NCI-H748 (cell line): ENCODE measurements around the gene PIH1D1.

Experiments used
- DNase-seq: peaks from one replicate; lab custom pipeline; 2025; ENCODE audit not compliant: unreplicated experiment; lab: John Stamatoyannopoulos, UW

The PIH1D1 gene

DNA sequence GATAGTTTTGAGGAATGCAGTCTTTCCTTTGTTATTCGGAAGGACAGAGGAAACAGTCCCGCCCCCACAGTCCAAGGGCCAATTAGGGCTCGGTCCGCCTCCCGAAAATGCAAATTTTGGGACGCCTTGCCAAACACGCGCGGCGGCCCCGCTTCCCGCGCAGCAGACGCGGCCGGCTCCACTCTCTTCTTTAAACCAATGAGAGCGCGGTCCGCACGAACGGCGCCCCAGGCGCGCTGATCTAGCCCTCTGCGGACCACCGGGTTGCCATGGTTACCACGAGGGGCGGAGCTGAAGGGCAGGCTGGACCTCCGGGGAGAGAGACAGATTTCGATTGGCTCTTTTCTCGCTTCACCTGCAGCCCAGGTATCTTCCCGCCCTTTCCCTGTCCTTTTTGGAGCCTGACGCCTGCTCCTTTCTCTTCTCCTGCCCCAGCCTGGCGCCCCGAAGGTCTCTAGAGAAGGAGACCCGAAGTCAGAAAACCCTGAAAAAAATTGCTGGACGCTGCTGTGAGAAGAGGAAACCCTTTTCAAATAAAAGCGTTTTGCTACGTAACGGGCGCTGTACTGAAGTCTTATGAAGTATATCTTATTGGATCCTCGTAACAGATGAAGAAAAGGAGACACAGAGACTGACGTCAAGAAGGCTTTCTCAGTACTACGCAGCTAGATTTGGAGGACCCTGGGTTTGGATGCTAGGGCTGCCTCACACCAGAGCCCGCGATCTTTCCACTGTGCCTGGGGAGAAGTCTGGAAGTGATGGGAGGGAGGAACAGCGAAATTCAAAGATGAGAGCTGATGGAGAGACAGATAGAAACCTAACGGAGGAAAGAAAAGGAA, 30.4 kb downstream of the PIH1D1 start:
- DNase-seq: peak; percentile 100

DNA sequence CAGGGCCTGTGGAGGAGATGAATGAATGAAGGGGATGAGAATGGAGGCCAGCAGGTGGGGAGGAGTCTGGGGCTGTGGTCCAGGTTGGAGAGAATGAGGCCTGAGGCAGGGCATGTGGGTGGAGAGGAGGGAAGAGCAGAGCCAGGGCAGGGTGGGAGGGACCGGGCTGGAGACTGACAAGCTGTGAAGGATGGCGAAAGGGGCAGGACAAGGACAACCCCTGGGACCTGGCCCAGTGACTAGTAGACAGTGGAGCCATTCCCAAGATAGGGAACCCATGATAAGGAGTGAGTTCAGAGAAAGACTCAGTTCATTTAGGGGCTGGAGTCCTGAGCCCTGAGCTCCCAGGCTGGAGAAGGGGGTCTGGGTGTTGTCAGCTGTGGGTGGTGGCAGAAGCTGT, 31.4 kb downstream of the PIH1D1 start:
- DNase-seq: no peak

DNA sequence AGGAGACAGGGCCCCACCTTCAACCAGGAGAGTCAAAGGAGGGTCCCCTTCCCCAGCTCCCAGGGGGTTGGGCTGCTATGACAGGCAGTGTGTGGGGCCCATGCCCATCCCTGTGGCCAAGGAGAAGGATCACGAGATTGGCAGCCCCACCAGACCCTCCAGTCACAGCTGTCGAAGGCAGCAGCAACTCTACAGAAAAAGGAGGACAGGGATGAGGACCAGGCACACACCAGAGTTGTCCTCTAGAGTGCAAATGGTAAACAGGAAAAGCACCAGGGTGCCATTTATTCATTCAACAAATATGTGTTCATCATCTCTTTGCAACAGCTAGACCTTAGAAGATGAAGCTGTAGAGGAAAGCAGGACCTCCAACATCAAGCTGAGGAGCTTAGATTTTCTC, 32.4 kb downstream of the PIH1D1 start:
- no peak for DNase-seq

DNA sequence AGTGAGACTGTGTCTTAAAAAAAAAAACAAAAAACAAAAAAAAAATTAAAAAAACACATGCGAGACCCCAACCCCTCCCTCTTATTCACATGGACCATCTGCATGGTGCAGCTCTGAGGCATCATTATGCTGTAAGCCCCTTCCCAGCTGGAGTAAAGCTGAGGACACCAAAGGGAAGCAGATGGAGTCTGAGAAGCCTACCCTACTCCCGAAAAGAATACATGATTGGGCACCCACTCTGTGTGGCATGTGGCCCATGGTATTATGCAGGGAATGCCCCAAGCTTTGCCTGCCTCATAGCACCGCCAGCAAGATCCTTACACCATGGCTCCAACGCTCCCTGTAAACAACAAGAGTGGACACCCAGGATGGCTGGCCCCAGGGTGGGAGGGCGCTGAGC, 33.1 kb downstream of the PIH1D1 start:
- no peak for DNase-seq

DNA sequence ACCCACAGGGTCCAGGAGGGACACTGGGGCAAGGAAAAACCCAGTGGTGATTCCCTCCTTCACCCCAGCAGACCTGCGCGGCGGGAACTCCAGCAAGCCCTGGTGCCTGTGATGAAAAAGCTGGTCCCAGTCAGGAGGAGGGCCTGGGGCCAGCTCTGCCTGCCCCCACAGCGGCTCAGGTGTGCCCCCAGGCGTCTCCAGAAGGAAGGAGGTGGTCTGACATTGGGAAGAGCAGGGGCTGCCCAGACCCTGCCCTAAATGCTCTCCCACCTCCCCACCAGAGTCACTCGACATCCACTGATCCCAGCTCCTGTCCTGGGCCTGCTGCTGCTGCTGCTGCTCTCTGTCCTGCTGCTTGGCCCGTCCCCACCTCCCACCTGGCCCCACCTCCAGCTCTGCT, 34.5 kb downstream of the PIH1D1 start:
- DNase-seq: no peak

DNA sequence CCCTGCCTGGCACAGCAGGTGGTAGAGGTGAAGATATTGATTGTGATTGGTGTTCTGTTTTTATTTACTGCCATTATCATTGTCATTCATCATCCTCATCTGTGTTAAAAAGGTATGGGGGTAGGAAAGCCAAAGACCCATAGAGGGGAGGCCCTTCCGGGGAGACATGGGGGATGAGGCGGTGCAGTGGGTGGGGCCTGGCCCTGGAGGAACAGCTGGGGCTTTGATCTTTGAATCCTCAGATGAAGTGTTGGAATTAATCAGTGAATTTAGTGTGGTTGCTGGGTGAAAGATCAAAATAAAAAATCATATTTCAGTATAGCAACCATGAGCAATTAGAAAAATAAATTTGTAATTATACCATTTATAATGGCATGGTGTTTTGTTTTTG, 35.8 kb downstream of the PIH1D1 start:
- no peak for DNase-seq

DNA sequence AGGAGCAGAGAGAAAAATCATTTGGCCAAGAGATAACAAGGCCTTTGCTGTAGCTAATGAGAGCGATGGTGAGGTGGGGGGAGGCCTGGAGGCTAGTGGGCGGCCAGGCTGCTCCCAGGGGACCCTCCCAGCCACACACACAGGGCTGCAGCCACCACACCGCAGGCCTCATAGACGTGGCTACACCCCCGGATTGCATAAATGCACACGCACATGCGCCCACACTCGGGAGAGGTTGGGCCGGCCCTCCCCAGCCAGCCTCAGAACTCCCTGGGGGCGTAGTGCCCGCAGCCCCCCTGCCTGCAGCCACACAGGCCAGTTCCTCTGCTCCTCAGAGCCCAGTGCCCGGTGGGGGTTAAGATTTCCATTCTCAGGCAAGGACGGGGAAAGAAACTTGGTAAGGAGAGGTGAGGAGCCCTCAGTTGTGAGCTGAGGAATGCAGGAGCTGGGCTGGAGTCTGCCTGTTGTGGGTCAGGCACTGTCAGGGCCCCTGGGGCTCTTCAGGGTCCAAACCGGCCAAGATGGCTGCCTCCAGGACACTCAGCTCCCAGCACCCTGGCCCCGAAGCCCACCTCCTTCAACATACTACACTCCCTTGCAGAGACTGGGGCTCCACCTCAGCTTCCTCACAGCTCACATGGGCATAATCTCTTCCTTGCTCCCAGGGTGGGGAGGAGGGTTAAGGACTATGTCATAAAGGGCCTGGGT, 36.4 kb downstream of the PIH1D1 start:
- no peak for DNase-seq

DNA sequence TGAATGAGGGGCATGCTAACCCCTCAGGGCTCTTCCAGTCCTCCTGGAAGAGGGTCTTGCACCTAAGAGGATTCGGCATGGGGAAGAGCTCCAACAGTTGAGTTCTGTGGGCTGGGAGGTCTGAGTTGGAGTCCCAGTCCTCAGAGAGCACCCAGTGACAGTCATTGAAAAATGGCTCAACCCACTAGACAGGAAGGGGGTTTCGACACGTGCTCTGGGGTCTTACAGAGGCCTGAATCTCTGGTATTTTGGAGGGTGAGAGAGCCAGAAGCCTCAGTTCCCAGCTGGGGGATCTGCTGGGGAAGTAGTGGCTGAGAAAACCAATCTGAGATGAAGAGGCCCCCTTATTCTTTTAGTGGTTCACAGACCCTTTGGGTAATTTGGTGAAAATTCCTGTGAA, 37.4 kb downstream of the PIH1D1 start:
- no peak for DNase-seq

DNA sequence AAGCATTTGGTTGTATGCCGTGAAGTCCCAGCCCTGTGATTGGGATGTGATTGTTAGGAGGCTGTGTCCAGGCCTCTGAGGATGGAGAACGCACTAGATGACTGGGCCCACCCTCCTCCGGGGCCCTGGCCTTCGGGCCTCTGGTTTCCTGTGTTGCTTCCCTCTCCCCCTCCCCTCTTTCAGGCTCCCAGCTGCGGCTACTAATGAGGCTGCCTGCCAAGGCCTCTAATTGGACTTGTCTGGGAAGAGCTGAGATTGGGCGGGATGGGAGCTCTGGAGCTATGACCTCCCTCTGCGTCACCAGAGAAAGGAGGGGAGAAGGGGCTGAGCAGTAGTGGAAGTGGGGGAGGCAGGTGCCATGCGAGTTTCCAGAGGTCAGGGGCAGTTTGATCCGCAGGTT, 38.3 kb downstream of the PIH1D1 start:
- no peak for DNase-seq

DNA sequence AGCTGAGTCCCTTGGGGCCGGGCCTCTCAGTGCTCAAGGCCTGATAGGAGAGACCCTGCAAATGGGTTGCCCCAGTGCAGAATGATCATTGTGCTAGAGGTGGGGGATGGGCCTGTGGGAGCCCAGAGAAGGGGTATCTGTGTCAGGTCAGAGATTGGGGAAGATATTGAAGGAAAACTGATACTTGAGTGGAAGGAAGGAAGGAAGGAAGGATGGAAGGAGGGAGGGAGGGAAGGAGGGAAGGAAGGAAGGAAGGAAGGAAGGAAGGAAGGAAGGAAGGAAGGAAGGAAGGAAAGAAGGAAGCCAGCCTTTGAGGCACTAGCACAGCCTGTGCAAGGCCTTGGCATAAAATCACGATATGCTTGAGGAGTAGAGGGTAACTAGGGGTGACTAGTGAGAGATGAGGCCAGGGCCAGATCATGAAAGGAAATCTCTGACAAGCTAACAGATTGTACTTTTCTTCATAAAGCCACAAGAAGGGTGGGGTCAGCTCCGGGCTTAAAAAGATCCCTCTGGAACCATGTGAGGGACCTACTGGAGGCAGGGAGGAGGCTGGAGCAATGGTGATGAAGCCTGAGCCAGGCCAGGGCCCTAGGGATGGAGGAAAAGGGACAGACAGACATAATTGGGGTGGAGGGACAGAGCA, 39.8 kb downstream of the PIH1D1 start:
- DNase-seq: no peak

DNA sequence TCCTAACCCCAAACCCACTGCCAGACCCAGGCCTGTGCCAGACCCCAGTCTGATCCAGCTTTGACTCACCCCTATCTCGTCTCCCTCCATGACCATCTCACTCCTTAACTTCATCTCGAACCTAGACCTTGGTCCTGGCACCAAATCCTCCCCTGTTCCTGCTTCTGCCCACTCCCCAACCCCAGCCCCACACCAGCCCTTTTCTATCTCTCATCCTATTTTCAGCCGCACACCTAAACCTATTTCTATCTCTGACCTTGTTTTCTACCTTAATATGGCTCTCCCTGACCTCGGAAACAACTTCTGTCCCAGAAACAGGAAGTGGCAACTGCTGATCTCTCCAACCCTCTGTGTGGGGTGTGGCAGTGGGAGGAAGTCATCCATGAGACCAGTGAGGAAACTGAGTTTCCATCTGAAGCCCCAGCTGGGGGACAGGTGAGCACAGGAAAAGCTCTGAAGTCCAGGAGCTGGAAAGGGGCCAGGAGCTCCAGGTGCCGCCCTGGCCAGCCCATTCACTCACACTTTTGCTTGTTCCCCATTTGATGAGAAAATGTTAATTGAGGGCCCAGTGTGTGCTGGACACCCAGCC, 42.1 kb downstream of the PIH1D1 start:
- DNase-seq: peak; percentile 21

DNA sequence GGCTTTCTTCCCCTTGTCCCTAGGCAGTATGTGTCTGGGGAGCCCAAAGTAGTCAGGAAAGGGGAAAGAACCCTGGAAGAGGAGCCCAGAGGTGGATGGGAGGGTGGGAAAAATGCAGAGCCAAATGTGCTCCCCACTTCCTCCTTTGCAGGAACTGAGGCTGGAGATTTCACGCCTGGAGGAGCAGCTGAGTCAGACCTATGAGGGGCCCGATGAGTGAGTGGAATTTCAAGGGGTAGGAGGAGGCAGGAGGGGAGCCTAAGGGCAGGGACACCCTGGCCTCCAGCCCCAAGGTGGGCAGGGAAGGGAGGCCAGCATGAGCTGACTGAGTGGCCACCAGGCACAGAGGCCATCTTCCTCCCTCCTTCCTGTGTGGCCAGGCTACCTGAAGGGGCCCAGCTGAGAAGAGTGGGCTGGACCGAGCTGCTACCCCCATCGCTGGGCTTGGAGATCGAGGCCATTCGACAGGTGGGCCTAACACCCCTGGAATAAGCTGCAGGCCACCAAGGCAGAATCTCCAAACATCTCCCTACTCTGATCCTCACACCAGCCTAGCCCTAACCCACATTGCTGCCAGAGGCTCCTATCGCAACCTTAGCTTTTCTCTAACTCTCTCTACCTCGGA, 42.7 kb downstream of the PIH1D1 start:
- no peak for DNase-seq

DNA sequence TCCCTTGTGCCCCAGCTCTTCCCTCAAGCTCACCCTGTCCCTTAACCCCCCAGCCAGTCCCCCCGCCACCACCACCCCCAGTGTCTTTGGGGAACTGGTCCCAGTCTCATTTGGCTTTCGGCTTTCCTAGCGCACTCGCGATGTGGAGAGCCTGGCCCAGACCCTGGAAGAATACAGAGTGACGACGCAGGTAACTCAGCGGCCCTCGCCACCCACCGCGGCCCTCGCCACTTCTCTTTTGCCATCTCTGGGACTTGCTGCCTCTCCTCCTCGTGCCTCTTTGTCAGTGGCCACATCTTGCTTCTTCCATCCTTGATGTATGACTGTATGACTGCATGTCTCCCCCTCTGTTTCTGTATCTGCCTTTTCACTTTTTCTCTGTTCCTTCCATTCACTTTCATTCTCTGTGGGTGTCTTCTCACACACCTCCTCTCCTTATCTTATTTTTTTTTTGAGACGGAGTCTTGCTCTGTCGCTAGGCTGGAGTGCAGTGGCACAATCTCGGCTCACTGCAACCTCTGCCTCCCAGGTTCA, 44.1 kb downstream of the PIH1D1 start:
- DNase-seq: no peak

DNA sequence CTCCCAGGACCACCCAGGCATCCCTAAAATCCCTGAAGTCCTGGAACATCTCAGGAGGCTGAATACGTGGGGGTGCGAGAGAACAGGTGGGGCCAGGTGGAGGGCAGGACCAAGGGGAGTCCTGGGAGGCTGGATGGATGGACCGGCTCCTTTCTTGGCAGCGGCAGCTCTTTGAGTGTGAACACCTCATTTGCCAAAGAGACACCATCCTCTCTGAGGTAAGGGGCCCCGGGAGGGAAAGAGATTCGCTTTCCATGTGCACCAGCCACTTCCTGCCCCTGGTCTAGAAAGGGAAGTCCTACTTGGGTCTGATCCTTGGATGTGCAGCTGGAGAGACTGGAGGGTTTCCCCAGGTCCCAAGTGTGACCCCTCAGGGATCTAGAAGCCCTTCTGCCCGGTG, 44.5 kb downstream of the PIH1D1 start:
- no peak for DNase-seq

DNA sequence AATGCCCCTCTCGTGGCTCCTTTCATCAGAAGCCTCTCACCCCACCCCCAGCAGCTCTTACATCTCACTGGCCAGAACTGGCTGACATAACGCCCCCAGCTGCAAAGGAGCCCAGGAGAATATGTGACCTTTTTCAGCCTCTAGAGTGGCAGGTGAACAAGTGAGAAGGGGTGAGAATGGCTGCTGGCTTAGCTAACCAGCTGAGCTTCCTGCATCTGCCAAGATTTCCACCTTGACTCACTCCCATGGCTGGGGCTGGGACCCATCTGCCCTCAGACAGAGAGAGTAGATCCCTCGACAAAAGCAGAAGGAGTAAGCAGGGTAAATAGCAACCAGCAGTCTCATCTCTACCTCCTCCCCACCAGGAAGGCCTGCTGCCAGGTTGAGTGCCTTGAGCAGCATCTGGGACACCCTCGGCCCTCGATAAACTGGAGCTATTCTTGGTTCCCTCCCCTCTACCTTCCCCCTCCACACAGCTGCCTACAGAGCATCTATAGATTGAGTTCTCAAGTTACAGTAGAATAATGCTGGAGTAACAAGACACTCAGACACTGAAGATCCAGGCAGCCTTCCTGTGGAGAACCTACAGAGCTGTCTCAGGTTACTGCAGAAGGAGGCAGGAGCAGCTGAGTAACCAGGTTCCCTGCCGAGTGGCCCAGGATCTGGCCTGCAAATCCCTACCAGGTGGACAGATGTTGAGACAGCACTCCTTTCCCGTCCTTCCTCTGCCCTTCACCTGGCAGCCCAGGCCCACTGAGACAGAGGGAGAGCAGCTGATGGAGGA, 48.0 kb downstream of the PIH1D1 start:
- peak; percentile 95 for DNase-seq

DNA sequence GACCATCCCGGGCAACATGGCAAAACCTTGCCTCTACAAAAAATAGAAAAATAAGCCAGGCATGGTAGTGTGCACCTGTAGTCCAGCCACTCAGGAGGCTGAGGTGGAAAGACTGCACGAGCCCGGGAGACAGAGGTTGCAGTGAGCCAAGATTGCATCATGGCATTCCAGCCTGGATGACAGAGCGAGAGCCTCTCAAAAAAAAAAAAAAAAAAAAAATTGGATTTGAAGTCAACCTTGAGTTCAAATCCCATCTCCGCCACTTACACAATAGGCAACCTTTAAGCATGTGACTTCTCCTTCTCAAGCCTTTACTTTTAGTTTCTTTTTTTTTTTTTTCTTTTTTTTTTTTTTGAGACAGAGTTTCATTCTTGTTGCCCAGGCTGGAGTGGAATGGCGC, 51.6 kb downstream of the PIH1D1 start:
- no peak for DNase-seq

DNA sequence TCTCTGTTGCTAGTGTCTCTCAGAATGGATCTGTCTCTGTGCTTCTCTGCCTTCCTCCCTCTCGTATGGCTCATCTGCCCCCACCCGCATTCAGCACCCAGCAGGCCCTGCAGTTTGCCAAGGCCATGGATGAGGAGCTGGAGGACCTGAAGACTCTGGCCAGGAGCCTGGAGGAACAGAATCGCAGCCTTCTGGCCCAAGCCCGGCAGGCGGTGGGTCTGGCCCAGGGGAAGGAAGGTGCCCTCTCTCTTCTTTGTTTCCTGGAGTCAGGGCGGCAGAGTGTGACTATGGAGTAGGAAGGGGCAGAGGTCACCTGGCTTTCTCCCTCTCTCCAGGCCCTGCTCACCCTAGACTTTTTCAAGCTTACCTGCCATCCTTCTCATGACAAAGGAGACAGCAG, 52.7 kb downstream of the PIH1D1 start:
- DNase-seq: no peak

DNA sequence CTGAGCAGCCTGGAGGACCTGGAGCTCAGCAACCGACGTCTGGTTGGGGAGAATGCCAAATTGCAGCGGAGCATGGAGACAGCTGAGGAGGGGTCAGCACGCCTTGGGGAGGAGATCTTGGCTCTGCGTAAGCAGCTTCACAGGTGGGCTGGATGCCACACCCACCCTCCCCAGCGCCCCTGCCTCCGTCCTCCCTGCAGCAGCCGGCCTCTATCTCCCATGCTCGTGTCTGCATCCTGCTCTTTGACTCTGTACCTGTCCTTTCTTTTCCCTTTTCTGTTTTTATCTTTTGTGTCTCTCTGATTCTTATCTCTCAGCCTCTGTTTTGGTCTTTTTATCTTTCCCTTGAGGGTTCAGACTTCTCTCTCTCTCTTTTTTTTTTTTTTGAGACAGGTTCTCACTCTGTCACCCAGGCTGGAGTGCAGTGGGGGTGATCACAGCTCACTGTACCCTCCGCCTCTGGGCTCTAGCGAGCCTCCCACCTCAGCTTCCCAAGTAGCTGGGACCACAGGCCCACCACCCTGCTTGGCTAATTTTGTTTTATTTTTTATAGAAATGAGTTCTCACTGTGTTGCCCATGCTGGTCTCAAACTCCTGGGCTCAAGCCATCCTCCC, 53.5 kb downstream of the PIH1D1 start:
- no peak for DNase-seq

DNA sequence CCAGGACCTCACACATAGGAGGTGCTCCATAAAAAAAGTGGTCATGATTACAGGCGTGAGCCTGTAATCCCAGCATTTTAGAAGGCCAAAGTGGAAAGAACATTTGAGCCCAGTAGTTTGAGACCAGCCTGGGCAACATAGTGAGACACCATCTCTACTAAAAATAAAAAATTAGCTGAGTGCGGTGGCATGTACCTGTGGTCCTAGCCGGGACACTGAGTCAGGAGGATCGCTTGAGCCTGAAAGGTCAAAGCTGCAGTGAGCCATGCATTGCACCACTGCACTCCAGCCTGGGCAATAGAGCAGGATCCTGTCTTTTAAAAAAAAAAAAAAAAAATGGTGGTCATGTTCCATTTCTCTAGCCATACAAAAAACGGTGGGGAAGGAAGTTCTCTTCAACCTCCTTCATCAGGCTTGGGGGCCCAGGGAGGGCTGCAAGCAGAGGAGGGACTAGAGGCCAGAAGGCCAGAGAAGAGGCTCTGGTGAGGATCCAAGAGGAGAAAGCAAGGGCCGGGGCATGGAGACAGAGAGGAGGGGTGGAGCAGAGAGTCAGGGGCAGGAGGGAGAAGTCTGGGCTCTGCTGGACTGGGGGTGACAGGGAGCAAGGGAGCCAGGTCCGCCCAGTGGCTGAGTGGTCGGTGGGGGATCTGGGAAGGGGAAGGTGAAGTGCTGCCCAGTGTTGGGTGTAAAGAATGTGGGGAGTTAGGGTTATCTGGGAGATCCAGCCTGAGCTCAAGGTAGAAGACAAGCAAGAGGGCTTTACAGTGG, 54.7 kb downstream of the PIH1D1 start:
- DNase-seq: no peak
